Stimulated activated CD4-positive, alpha-beta T cell treated with anti-CD3 and anti-CD28 coated beads, Interleukin-12 subunit alpha, Interleukin-12 subunit beta, amount 100 ng/mL, for 4 hours (primary cell): ENCODE measurements around the gene IL4.
A peak's percentile ranks its signal among the peaks of the same experiment; 100 is the strongest.
"Not testable (repeated sequence)": the region's sequence is repeated elsewhere in the genome, so short reads cannot be mapped to it uniquely, and the experiment has no call there.

ENCODE experiments used
- DNase-seq: peaks from one replicate; pipeline ENCODE4 v3.0.0-alpha.2; 2020

IL4 gene

DNA sequence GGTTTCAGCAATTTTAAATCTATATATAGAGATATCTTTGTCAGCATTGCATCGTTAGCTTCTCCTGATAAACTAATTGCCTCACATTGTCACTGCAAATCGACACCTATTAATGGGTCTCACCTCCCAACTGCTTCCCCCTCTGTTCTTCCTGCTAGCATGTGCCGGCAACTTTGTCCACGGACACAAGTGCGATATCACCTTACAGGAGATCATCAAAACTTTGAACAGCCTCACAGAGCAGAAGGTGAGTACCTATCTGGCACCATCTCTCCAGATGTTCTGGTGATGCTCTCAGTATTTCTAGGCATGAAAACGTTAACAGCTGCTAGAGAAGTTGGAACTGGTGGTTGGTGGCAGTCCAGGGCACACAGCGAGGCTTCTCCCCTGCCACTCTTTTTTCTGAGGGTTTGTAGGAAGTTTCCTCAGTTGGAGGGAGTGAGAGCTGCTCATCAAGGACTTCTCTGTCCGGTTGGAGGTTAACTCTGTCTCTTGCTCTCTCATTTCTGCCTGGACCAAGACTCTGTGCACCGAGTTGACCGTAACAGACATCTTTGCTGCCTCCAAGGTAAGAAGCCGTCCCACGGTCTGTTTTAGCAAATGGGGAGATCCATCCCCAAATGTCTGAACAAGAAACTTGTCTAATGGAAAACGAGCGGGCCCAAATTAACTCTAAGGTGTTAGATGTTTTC, at the start of gene IL4:
IL4 (plus strand) TSS at position 51 of the 692 bp plus-strand sequence; CDS start at position 113, 62 bp downstream.
- no peak for DNase-seq

GRCh38 chr5:132627470-132627869, 46.3 kb upstream of the IL4 start:
- no peak for DNase-seq

DNA sequence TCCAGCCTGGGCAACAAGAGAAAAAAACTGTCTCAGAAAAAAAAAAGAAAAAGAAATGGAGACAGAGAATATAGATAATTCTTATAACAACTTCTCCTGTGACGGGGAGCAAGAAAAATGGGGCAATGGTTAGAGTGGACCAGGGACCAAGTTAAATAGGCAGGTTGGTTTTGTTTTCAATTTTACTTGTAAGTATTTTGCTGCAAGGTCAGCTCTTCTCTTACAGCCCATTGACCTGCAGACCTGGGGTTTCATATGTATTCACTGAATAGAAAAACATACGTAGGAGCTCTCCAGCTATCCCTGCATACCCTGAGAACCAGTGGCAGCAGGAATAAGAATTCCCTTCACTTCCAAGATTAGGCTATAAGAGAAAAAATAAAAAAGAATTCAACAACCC, 45.0 kb upstream of the IL4 start:
- DNase-seq, result no peak

GRCh38 chr5:132629230-132629944, 44.4 kb upstream of the IL4 start:
- no peak for DNase-seq

- not testable (repeated sequence) for DNase-seq
Measured at GRCh38 chr5:132633587-132633986, 40.2 kb upstream of the IL4 start.

- no peak for DNase-seq
Measured at GRCh38 chr5:132635873-132636272, 37.9 kb upstream of the IL4 start.

DNA sequence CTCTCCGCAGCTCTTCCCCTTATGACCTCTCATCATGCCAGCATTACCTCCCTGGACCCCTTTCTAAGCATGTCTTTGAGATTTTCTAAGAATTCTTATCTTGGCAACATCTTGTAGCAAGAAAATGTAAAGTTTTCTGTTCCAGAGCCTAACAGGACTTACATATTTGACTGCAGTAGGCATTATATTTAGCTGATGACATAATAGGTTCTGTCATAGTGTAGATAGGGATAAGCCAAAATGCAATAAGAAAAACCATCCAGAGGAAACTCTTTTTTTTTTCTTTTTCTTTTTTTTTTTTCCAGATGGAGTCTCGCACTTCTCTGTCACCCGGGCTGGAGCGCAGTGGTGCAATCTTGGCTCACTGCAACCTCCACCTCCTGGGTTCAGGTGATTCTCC, 36.5 kb upstream of the IL4 start:
- DNase-seq, result no peak

GRCh38 chr5:132639706-132640130, 34.1 kb upstream of the IL4 start:
- DNase-seq, result no peak

- DNase-seq, result no peak
Measured at GRCh38 chr5:132640613-132641012, 33.2 kb upstream of the IL4 start.

GRCh38 chr5:132641241-132641723, 32.5 kb upstream of the IL4 start:
- DNase-seq, result no peak

DNA sequence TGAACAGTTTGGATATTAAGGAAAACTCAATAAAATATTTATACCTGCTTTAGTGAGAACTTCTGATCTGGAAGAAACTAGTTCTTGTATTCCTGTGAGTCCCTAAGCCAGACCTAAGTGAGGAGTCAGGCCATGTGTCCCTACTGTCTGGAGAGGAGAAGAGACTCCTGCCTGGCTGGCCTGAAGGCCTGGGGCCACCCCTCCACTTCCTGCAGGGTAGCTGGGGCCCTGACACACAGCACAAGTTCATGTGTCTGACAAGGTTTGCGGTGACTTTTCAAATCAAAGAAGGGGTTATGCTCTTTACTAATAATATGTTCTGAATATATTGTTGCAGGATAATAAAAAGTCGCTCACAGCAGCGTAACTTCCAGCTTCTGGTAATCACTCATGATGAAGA, 31.9 kb upstream of the IL4 start:
- no peak for DNase-seq

- DNase-seq, result no peak
Measured at GRCh38 chr5:132644177-132644576, 29.6 kb upstream of the IL4 start.

- no peak for DNase-seq
Measured at GRCh38 chr5:132646583-132647266, 27.1 kb upstream of the IL4 start.

DNA sequence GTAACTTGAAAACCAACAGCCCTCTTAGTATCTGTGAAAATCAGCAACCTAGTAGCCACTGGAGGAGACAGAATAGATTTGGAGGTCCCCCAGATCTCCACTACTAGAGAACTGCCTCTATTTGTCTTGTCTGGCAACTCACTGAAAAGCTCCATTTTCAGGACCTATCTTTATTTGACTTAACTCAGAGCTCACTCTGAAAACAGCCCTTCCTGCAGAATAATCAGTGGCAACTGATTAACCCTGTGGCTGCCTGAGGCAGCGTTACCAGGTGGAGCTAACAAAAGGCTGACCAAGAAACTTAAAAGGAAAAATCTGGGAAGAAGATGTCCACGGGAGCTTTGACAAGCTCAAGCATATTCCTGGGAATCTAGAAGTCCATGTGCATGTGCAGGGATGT, 26.3 kb upstream of the IL4 start:
- no peak for DNase-seq

DNA sequence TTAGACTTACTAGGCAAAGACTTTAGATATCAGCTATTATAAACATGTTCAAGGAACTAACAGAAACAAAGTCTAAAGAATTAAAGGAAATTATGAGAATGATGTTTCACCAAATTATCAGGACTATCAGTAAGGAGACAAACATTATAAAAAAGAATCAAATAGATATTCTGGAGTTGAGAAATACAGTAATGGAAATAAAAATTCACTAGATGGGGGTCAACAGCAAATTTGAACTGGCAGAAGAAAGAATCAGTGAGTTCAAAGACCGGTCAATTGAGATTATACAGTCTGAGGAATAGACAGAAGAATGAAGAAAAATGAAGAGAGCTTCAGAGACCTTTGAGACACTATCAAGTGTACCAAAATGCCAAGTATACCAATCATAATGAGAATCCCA, 25.4 kb upstream of the IL4 start:
- DNase-seq, result no peak

GRCh38 chr5:132651838-132652469, 21.8 kb upstream of the IL4 start:
- DNase-seq, result no peak

- no peak for DNase-seq
Measured at GRCh38 chr5:132653716-132654115, 20.1 kb upstream of the IL4 start.

- DNase-seq, result peak; percentile 16
Measured at GRCh38 chr5:132655821-132656773, 17.7 kb upstream of the IL4 start.

DNA sequence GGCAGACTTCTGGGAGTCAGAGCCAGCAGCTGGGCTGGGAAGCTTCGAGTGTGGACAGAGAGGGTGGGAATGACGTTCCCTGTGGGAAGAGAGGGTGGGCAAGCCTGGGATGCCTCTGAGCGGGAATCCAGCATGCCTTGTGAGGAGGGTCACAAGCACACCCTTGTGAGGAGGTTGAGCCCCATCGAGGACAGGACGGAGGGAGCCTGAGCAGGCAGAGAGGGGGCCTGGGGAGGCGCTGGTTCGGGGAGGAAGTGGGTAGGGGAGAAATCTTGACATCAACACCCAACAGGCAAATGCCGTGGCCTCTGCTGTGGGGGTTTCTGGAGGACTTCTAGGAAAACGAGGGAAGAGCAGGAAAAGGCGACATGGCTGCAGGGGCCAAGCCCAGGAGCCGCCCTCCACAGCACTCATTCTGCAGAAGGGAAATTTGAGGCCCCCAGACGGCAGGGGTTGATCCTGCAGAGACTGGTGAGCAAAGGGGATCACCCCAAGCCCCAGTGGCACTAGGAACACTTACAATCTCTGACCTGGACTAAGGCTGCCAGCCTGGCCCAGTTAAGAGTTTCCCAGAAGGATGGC, 16.9 kb upstream of the IL4 start:
- no peak for DNase-seq

GRCh38 chr5:132657676-132658380, 16.0 kb upstream of the IL4 start, which contains the start of gene IL13:
TSS of gene IL13 (plus strand) at chr5:132658173. CDS start at chr5:132658187, 14 bp downstream.
- no peak for DNase-seq
